K562 (cell line): Measurements from ENCODE around the gene AQP9. TPM values are rescaled to one million over a fixed set of nuclear protein-coding genes. Genes with fewer than 3 reads are reported as not detected.

ENCODE experiments used
- CLOCK ChIP-seq: fragments of 250-450 bp; sonication (Bioruptor Pico); IDR thresholded peaks from 2 replicates; pipeline ENCODE4 v1.4.0; 2020; ENCODE audit warnings: mild to moderate bottlenecking, moderate library complexity, borderline replicate concordance
- CREB5 ChIP-seq: fragments of 250-450 bp; sonication (Bioruptor Pico); IDR thresholded peaks from 2 replicates; pipeline ENCODE4 v1.5.0; 2020; ENCODE audit warnings: mild to moderate bottlenecking
- ELF4 ChIP-seq: fragments of 450-650 bp; formaldehyde crosslinking; IDR thresholded peaks from 2 replicates; pipeline ENCODE4 v1.4.0; 2022; ENCODE audit warnings: missing genetic modification characterization
- ETV1 ChIP-seq: fragments of 450-650 bp; conservative IDR thresholded peaks from 2 replicates; pipeline ENCODE4 v1.6.1; 2016; ENCODE audit warnings: missing genetic modification characterization, control low read depth, low read depth, missing compliant biosample characterization
- FOXK1 ChIP-seq: sonication (generic); formaldehyde crosslinking; IDR thresholded peaks from 2 replicates; pipeline ENCODE4 v1.8.0; 2022; ENCODE audit warnings: missing genetic modification reagents, mild to moderate bottlenecking, borderline replicate concordance
- GMEB1 ChIP-seq: fragments of 250-450 bp; sonication (Bioruptor Pico); IDR thresholded peaks from 2 replicates; pipeline ENCODE4 v1.4.0; 2020; ENCODE audit warnings: mild to moderate bottlenecking
- HES1 ChIP-seq: fragments of 450-650 bp; IDR thresholded peaks from 2 replicates; pipeline ENCODE4 v1.6.1; 2016; ENCODE audit warnings: low read depth, mild to moderate bottlenecking, moderate library complexity
- HINFP ChIP-seq: fragments of 450-650 bp; conservative IDR thresholded peaks from 2 replicates; pipeline ENCODE4 v1.6.1; 2016; ENCODE audit warnings: missing genetic modification characterization, low read depth, mild to moderate bottlenecking, control low read depth, missing compliant biosample characterization
- JUND ChIP-seq, 2 experiments: IDR thresholded peaks; 2 replicates in 1 of 2; 3 replicates in 1 of 2; pipeline ENCODE4 v1.6.1; 2011; ENCODE audit warnings: borderline replicate concordance in 2 of 2, low read depth in 2 of 2, low read length in 2 of 2, improper control_type of control experiment in 1 of 2, missing biosample characterization in 1 of 2, missing genetic modification characterization in 1 of 2, missing genetic modification reagents in 1 of 2
- PML ChIP-seq: IDR thresholded peaks from 2 replicates; pipeline ENCODE4 v1.6.1; 2012; ENCODE audit warnings: low read length, inconsistent platforms
- SMAD1 ChIP-seq: fragments of 150-350 bp; IDR thresholded peaks from 2 replicates; pipeline ENCODE4 v1.6.1; 2014; ENCODE audit warnings: low read length, low read depth; ENCODE audit not compliant: partially characterized antibody
- THRAP3 ChIP-seq: fragments of 450-650 bp; IDR thresholded peaks from 2 replicates; pipeline ENCODE4 v1.6.1; 2016; ENCODE audit warnings: mild to moderate bottlenecking, inconsistent platforms, borderline replicate concordance
- ZNF311 ChIP-seq: fragments of 250-450 bp; sonication (Bioruptor Pico); IDR thresholded peaks from 2 replicates; pipeline ENCODE4 v1.4.0; 2020; ENCODE audit warnings: mild to moderate bottlenecking, moderate library complexity
- ZNF408 ChIP-seq: fragments of 250-450 bp; sonication (Bioruptor Pico); IDR thresholded peaks from 2 replicates; pipeline ENCODE4 v1.4.0; 2020; ENCODE audit warnings: low read depth, mild to moderate bottlenecking, moderate library complexity
- ZNF431 ChIP-seq: sonication (generic); formaldehyde crosslinking; IDR thresholded peaks from 2 replicates; pipeline ENCODE4 v1.8.0; 2022; ENCODE audit warnings: mild to moderate bottlenecking, missing genetic modification reagents
- ZNF740 ChIP-seq, 3 experiments: fragments of 200-800 bp in 1 of 3; sonication (Bioruptor generic) in 1 of 3; sonication (generic) in 1 of 3; formaldehyde crosslinking in 1 of 3; IDR thresholded peaks; 2 replicates each; pipeline versions ENCODE4 v1.6.1 to v1.8.0; 2016 to 2022; ENCODE audit warnings: mild to moderate bottlenecking in 2 of 3, missing compliant biosample characterization in 2 of 3, missing genetic modification characterization in 2 of 3, missing genetic modification reagents in 1 of 3
- ZNF76 ChIP-seq: fragments of 250-450 bp; sonication (Bioruptor Pico); IDR thresholded peaks from 2 replicates; pipeline ENCODE4 v1.4.0; 2020; ENCODE audit warnings: mild to moderate bottlenecking, moderate library complexity, borderline replicate concordance
- ZNF77 ChIP-seq: fragments of 250-450 bp; sonication (Bioruptor Pico); IDR thresholded peaks from 2 replicates; pipeline ENCODE4 v1.5.0; 2020
- polyA plus RNA-seq, 8 experiments: library from polyadenylated mRNA; depleted of rRNA in 4 of 8; stranded (reverse) in 5 of 8; unstranded in 3 of 8; fragments of >200 nt; fragmentation: Nextera tagmentation in 2 of 8; fragmentation: Illumina TruSeq in 1 of 8; extraction: Ambion mirVana in 2 of 8; extraction: Trizol in 1 of 8; gene quantifications; 2 replicates each; pipeline versions ENCODE4 v1.2.1 to v1.2.3, GENCODE V29; 2011 to 2014; ENCODE audit warnings: inconsistent platforms in 1 of 8, missing spikeins in 1 of 8
- total RNA-seq, 7 experiments: library from RNA; depleted of rRNA in 6 of 7; stranded (reverse); fragments of >200 nt in 6 of 7; fragmentation: Illumina TruSeq in 2 of 7; extraction: Trizol in 2 of 7; gene quantifications; 2 replicates each; pipeline versions ENCODE4 v1.2.1 to v1.2.3, GENCODE V29; 2011 to 2021; ENCODE audit warnings: low replicate concordance in 1 of 7

AQP9 gene
- total and polyA plus RNA-seq, 9 of the 15 experiments (the other 6 are each of a cell fraction or from before 2014, with no cell fraction given) = 0.04 to 0.33 (median 0.07) TPM; not detected in 4

- no peak for TF ChIP-seq HINFP (tag)
- TF ChIP-seq HES1 = peak; percentile 92
- no peak for TF ChIP-seq GMEB1
- TF ChIP-seq THRAP3 = no peak
- TF ChIP-seq JUND (IDR thresholded peaks at IDR 0.05; ENCODE audit: borderline replicate concordance, low read depth, low read length) = peak; percentile 85
- TF ChIP-seq JUND (tag; IDR thresholded peaks at IDR 0.05; ENCODE audit: borderline replicate concordance, low read depth, low read length) = peak; percentile 54; the same call in 1 of the 3 replicates
- TF ChIP-seq ETV1 = no peak
- TF ChIP-seq ZNF740 (CRISPR knock-in tag; IDR thresholded peaks at IDR 0.05) = no peak
- no peak for TF ChIP-seq ZNF740 (tag; IDR thresholded peaks at IDR 0.05)
- no peak for TF ChIP-seq SMAD1
- TF ChIP-seq CREB5 (CRISPR knock-in tag) = no peak
- TF ChIP-seq ZNF431 (CRISPR knock-in tag) = no peak
- TF ChIP-seq ZNF77 (CRISPR knock-in tag) = no peak
- TF ChIP-seq FOXK1 = no peak
- TF ChIP-seq PML = peak; percentile 85
- no peak for TF ChIP-seq CLOCK
- TF ChIP-seq ZNF311 (CRISPR knock-in tag) = no peak
- no peak for TF ChIP-seq ZNF408 (CRISPR knock-in tag)
- no peak for TF ChIP-seq ELF4 (CRISPR knock-in tag)
- TF ChIP-seq ZNF76 (CRISPR knock-in tag) = no peak
Measured at GRCh38 chr15:58203537-58203936, 65.4 kb downstream of the AQP9 start (continued).
